Neural progenitor cell (in vitro differentiated cells): ENCODE data around the gene SPACA9. TPM values are rescaled to one million over a fixed set of nuclear protein-coding genes. Genes with fewer than 3 reads are reported as not detected.

ENCODE experiments used
- DNase-seq: peaks from one replicate; pipeline ENCODE4 v3.0.0-alpha.2; 2016; ENCODE audit warnings: low spot score
- H2AFZ ChIP-seq: fragments of 200-600 bp; sonication (generic); replicated peaks from 2 replicates; pipeline ENCODE4 v1.6.1; 2016; ENCODE audit warnings: antibody characterized with exemption
- H3F3A ChIP-seq: fragments of 200-600 bp; sonication (generic); 2 replicates; pipeline ENCODE4 v1.6.1; 2016; ENCODE audit warnings: antibody characterized with exemption, low read depth
- H3K27ac ChIP-seq: fragments of 200-600 bp; sonication (generic); 2 replicates; pipeline ENCODE4 v1.5.1; 2016; ENCODE audit warnings: mild to moderate bottlenecking
- H3K27me3 ChIP-seq: fragments of 200-600 bp; sonication (generic); 2 replicates; pipeline ENCODE4 v1.6.1; 2016; ENCODE audit warnings: mild to moderate bottlenecking, moderate library complexity
- H3K36me3 ChIP-seq: fragments of 200-600 bp; sonication (generic); 2 replicates; pipeline ENCODE4 v1.5.1; 2016
- H3K4me1 ChIP-seq: fragments of 200-600 bp; sonication (generic); 2 replicates; pipeline ENCODE4 v1.6.1; 2016; ENCODE audit warnings: mixed run types
- H3K4me2 ChIP-seq: fragments of 200-600 bp; sonication (generic); 2 replicates; pipeline ENCODE4 v1.6.1; 2016
- H3K4me3 ChIP-seq: fragments of 200-600 bp; sonication (generic); 2 replicates; pipeline ENCODE4 v1.5.1; 2016
- H3K79me2 ChIP-seq: fragments of 200-600 bp; sonication (generic); 2 replicates; pipeline ENCODE4 v1.6.1; 2016; ENCODE audit warnings: low read depth
- H3K9ac ChIP-seq: fragments of 200-600 bp; sonication (generic); 2 replicates; pipeline ENCODE4 v1.6.1; 2016
- H3K9me3 ChIP-seq: fragments of 200-600 bp; sonication (generic); 2 replicates; pipeline ENCODE4 v1.5.1; 2016; ENCODE audit warnings: low read depth
- H4K20me1 ChIP-seq: fragments of 200-600 bp; sonication (generic); 2 replicates; pipeline ENCODE4 v1.6.1; 2016; ENCODE audit warnings: low read depth
- H3K27ac Mint-ChIP-seq: 3 replicates; pipeline ENCODE4 v1.8.0; 2021; ENCODE audit warnings: mixed read lengths
- H3K27me3 Mint-ChIP-seq: 2 replicates; pipeline ENCODE4 v1.8.0; 2022; ENCODE audit warnings: low read depth, mild to moderate bottlenecking, inconsistent platforms, moderate library complexity, mixed read lengths; ENCODE audit not compliant: insufficient read depth
- H3K36me3 Mint-ChIP-seq: 3 replicates; pipeline ENCODE4 v1.8.0; 2021; ENCODE audit warnings: mixed read lengths
- H3K4me1 Mint-ChIP-seq: 3 replicates; pipeline ENCODE4 v1.8.0; 2021; ENCODE audit warnings: mixed read lengths
- H3K4me3 Mint-ChIP-seq: 3 replicates; pipeline ENCODE4 v1.8.0; 2021; ENCODE audit warnings: mild to moderate bottlenecking, moderate library complexity, mixed read lengths
- H3K9me3 Mint-ChIP-seq: 3 replicates; pipeline ENCODE4 v1.8.0; 2020; ENCODE audit warnings: mixed read lengths
- EZH2 ChIP-seq: fragments of 200-600 bp; sonication (generic); IDR thresholded peaks from 2 replicates; pipeline ENCODE4 v1.6.1; 2017; ENCODE audit warnings: antibody characterized with exemption, mild to moderate bottlenecking, moderate library complexity
- EZH2phosphoT487 ChIP-seq: fragments of 200-600 bp; sonication (generic); IDR thresholded peaks from 2 replicates; pipeline ENCODE4 v1.6.1; 2017; ENCODE audit warnings: antibody characterized with exemption
- total RNA-seq: library from RNA; depleted of rRNA; stranded (reverse); fragments of >200 nt; gene quantifications from 2 replicates; pipeline ENCODE4 v1.2.3, GENCODE V29; 2015; ENCODE audit warnings: low replicate concordance
- TF ChIP-seq, protein P1 (sequence below): fragments of 200-600 bp; sonication (generic); IDR thresholded peaks from 2 replicates; pipeline ENCODE4 v1.5.1; 2017; ENCODE audit warnings: antibody characterized with exemption, mild to moderate bottlenecking

The SPACA9 gene
- total RNA-seq, 1 donor from 2014 or later: 1.9 TPM

DNA sequence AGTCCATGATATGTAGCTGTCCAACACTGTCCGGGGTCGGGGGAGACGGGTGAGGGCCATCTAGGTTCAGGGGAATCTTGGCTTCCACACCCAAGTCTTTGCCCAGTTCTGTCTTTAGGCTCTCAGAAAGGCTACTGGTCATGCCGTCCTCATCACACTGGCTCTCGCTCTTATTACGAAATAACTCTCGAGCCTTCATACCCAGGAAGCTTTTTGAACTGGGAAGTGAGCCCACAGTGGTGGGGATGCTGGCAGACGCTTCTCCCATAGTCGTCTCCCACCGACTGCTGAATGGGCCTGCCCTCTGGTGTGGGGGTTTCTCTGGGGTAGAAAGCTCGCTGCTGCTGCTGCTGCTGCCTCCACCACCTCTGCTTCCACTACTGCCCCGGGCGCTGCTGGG is 17.6 kb downstream of the SPACA9 start:
- Histone ChIP-seq H3F3A (no peaks in the 10 kb centered on the region), H3K9ac (no peak overlapping the region), H3K79me2 (no peaks in the 10 kb centered on the region), H4K20me1 (no peaks in the 10 kb centered on the region), H3K9me3 (no peaks in the 10 kb centered on the region), H2AFZ (no peak overlapping the region), H3K36me3 (no peaks in the 10 kb centered on the region), H3K4me2 (no peak overlapping the region), H3K4me3 (no peak overlapping the region), H3K27ac (no peak overlapping the region), H3K4me1 (no peaks in the 10 kb centered on the region), H3K27me3 (no peaks in the 10 kb centered on the region)
- TF ChIP-seq, protein P1, sequence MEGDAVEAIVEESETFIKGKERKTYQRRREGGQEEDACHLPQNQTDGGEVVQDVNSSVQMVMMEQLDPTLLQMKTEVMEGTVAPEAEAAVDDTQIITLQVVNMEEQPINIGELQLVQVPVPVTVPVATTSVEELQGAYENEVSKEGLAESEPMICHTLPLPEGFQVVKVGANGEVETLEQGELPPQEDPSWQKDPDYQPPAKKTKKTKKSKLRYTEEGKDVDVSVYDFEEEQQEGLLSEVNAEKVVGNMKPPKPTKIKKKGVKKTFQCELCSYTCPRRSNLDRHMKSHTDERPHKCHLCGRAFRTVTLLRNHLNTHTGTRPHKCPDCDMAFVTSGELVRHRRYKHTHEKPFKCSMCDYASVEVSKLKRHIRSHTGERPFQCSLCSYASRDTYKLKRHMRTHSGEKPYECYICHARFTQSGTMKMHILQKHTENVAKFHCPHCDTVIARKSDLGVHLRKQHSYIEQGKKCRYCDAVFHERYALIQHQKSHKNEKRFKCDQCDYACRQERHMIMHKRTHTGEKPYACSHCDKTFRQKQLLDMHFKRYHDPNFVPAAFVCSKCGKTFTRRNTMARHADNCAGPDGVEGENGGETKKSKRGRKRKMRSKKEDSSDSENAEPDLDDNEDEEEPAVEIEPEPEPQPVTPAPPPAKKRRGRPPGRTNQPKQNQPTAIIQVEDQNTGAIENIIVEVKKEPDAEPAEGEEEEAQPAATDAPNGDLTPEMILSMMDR: no peak
- TF ChIP-seq EZH2phosphoT487 (no peak), EZH2 (no peak)
- Mint-ChIP-seq H3K27ac (peak overlapping the region; percentile 17), H3K27me3 (peaks cover 2% of the 10 kb centered on the region), H3K4me1 (no peaks in the 10 kb centered on the region), H3K9me3 (no peaks in the 10 kb centered on the region), H3K4me3 (no peak overlapping the region), H3K36me3 (peaks cover 19% of the 10 kb centered on the region)
- DNase-seq: no peak

GRCh38 chr9:132896906-132897305 is 18.2 kb downstream of the SPACA9 start:
- Mint-ChIP-seq H3K9me3 (no peaks in the 10 kb centered on the region), H3K27me3 (peaks cover 2% of the 10 kb centered on the region), H3K4me1 (no peaks in the 10 kb centered on the region), H3K4me3 (no peak overlapping the region), H3K27ac (no peak overlapping the region), H3K36me3 (peaks cover 19% of the 10 kb centered on the region)
- H3K9ac ChIP-seq: no peak overlapping the region
- H3K4me1 ChIP-seq: no peaks in the 10 kb centered on the region
- TF ChIP-seq, protein P1: no peak
- no peak for TF ChIP-seq EZH2
- no peak for TF ChIP-seq EZH2phosphoT487
- H2AFZ ChIP-seq: no peak overlapping the region
- H3K4me2 ChIP-seq: no peak overlapping the region
- H3F3A ChIP-seq: no peaks in the 10 kb centered on the region
- no peak overlapping the region for H3K4me3 ChIP-seq
- no peaks in the 10 kb centered on the region for H3K36me3 ChIP-seq
- no peaks in the 10 kb centered on the region for H4K20me1 ChIP-seq
- no peak for DNase-seq
- H3K27me3 ChIP-seq: no peaks in the 10 kb centered on the region
- H3K27ac ChIP-seq: no peak overlapping the region
- H3K9me3 ChIP-seq: no peaks in the 10 kb centered on the region
- no peaks in the 10 kb centered on the region for H3K79me2 ChIP-seq

- TF ChIP-seq, protein P1: no peak
- TF ChIP-seq EZH2 (no peak), EZH2phosphoT487 (no peak)
- H3K27ac ChIP-seq: no peak overlapping the region
- no peak overlapping the region for H3K4me3 Mint-ChIP-seq
- H3F3A ChIP-seq: peaks cover 8% of the 10 kb centered on the region
- no peak for DNase-seq
- H3K4me3 ChIP-seq: no peak overlapping the region
- no peaks in the 10 kb centered on the region for H3K4me1 Mint-ChIP-seq
- no peaks in the 10 kb centered on the region for H3K36me3 ChIP-seq
- H2AFZ ChIP-seq: no peak overlapping the region
- no peaks in the 10 kb centered on the region for H3K79me2 ChIP-seq
- peaks cover 19% of the 10 kb centered on the region for H3K36me3 Mint-ChIP-seq
- H3K9me3 ChIP-seq: no peaks in the 10 kb centered on the region
- no peaks in the 10 kb centered on the region for H3K9me3 Mint-ChIP-seq
- H3K4me1 ChIP-seq: no peaks in the 10 kb centered on the region
- peaks cover 6% of the 10 kb centered on the region for H4K20me1 ChIP-seq
- H3K27me3 ChIP-seq: no peaks in the 10 kb centered on the region
- peaks cover 2% of the 10 kb centered on the region for H3K27me3 Mint-ChIP-seq
- no peak overlapping the region for H3K27ac Mint-ChIP-seq
- H3K4me2 ChIP-seq: no peak overlapping the region
- H3K9ac ChIP-seq: no peak overlapping the region
These were observed 19.4 kb downstream of the SPACA9 start for GRCh38 chr9:132898051-132898450.
